ENCODE data around the gene CCNA2. TPM values are rescaled to one million over a fixed set of nuclear protein-coding genes. Genes with fewer than 3 reads are reported as not detected.

CCNA2 gene
- polyA plus RNA-seq, 3 donors: 0.20 to 0.23 TPM; not detected in 1

DNA sequence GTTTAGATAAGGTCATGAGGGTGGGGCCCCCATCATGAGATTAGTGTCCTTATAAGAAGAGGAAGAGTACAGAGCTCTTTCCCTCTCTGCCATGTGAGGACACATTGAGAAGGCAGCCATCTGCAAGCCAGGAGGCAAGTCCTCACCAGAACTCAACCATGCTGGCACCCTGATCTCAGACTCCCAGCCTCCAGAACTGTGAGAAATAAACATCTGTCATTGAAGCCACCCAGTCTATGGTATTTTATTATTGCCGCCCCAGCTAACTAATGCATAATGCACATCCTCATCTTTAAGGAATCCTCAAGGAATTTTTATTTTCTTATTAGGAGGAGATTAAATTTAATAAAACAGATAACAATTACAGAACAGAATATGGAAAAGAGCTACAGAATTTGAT is 39.3 kb downstream of the CCNA2 start:
- no CpG with 5 or more reads among the region's 1 CpG for WGBS (ENCODE audit: insufficient coverage)

DNA sequence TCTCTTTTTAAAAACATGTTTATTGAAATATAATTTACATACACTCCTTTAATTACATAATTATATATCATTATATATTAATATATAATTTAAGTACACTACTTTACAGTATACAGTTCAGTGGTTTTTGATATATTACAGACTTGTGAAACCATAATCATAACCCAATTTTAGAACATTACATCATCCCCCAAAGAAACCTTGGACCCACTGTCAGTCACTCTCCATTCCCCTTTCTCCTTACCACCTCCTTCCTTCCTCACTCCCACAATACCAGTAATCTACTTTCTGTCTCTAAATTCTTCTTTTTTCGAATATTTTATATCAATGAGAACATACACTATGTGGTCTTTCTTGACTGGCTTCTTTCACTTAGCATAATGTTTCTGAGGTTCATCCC is 40.5 kb downstream of the CCNA2 start:
- H3K36me3 ChIP-seq (replicated peaks in 1 of 2; ENCODE audit: control insufficient read depth in 1 of 2, insufficient read depth in 2 of 2, low read length in 2 of 2): no peaks in the 10 kb centered on the region
- no peaks in the 10 kb centered on the region for H3K79me2 ChIP-seq (ENCODE audit: insufficient read depth, low read length)
- TF ChIP-seq, protein P1, sequence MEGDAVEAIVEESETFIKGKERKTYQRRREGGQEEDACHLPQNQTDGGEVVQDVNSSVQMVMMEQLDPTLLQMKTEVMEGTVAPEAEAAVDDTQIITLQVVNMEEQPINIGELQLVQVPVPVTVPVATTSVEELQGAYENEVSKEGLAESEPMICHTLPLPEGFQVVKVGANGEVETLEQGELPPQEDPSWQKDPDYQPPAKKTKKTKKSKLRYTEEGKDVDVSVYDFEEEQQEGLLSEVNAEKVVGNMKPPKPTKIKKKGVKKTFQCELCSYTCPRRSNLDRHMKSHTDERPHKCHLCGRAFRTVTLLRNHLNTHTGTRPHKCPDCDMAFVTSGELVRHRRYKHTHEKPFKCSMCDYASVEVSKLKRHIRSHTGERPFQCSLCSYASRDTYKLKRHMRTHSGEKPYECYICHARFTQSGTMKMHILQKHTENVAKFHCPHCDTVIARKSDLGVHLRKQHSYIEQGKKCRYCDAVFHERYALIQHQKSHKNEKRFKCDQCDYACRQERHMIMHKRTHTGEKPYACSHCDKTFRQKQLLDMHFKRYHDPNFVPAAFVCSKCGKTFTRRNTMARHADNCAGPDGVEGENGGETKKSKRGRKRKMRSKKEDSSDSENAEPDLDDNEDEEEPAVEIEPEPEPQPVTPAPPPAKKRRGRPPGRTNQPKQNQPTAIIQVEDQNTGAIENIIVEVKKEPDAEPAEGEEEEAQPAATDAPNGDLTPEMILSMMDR (IDR thresholded peaks at IDR 0.05): no peak
- H2AFZ ChIP-seq (ENCODE audit: insufficient read depth, low read depth, low read length, poor library complexity, severe bottlenecking): no peak overlapping the region
- no CpG with 5 or more reads among the region's 1 CpG for WGBS (ENCODE audit: insufficient coverage)
- intact Hi-C loops (cut with micrococcal nuclease): no loop called here
- H3K9ac ChIP-seq (ENCODE audit: insufficient read depth, low read length, poor library complexity, severe bottlenecking): no peak overlapping the region
- no peak overlapping the region for H3K4me3 Mint-ChIP-seq
- H3K27me3 Mint-ChIP-seq (ENCODE audit: low read depth in 3 of 3): peaks cover 7 to 18% (median 7%) of the 10 kb centered on the region in 3 donors
- no peak for DNase-seq
- H3K36me3 Mint-ChIP-seq: no peaks in the 10 kb centered on the region
- no peak overlapping the region for H3K4me2 ChIP-seq (replicated peaks; ENCODE audit: extremely low read depth, low read length, poor library complexity, severe bottlenecking)
- H3K27ac ChIP-seq (ENCODE audit: low read depth in 1 of 2, low read length in 2 of 2): no peak overlapping the region
- no peak overlapping the region for H3K4me3 ChIP-seq (replicated peaks in 1 of 3; ENCODE audit: low read depth in 2 of 3, low read length in 3 of 3)
- H4K20me1 ChIP-seq (ENCODE audit: insufficient read depth, low read length): no peaks in the 10 kb centered on the region
- peaks cover 0 to 6% of the 10 kb centered on the region in 2 donors for H3K27me3 ChIP-seq (ENCODE audit: control insufficient read depth in 2 of 2, insufficient read depth in 2 of 2, low read length in 2 of 2)
- peaks cover 3 to 5% of the 10 kb centered on the region in 2 donors for H3K9me3 ChIP-seq (replicated peaks in 1 of 2; ENCODE audit: control insufficient read depth in 1 of 2, insufficient read depth in 1 of 2, low read length in 2 of 2)
- H3K4me1 Mint-ChIP-seq: peaks cover 3% of the 10 kb centered on the region
- no peaks in the 10 kb centered on the region for H3K4me1 ChIP-seq (ENCODE audit: control insufficient read depth in 1 of 2, insufficient read depth in 2 of 2, low read length in 2 of 2)
- peaks cover 0 to 15% (median 6%) of the 10 kb centered on the region in 7 donors for H3K9me3 Mint-ChIP-seq
- H3K27ac Mint-ChIP-seq: no peak overlapping the region

More for the DNA sequence above, 39.3 kb downstream of the CCNA2 start:
- H3K36me3 Mint-ChIP-seq: no peaks in the 10 kb centered on the region
- Histone ChIP-seq H3K27ac (ENCODE audit: low read depth in 1 of 2, low read length in 2 of 2) (no peak overlapping the region), H3K36me3 (replicated peaks in 1 of 2; ENCODE audit: control insufficient read depth in 1 of 2, insufficient read depth in 2 of 2, low read length in 2 of 2) (no peaks in the 10 kb centered on the region), H3K4me3 (replicated peaks in 1 of 3; ENCODE audit: low read depth in 2 of 3, low read length in 3 of 3) (no peak overlapping the region), H3K4me2 (replicated peaks; ENCODE audit: extremely low read depth, low read length, poor library complexity, severe bottlenecking) (no peak overlapping the region), H3K4me1 (ENCODE audit: control insufficient read depth in 1 of 2, insufficient read depth in 2 of 2, low read length in 2 of 2) (no peaks in the 10 kb centered on the region), H3K9me3 (replicated peaks in 1 of 2; ENCODE audit: control insufficient read depth in 1 of 2, insufficient read depth in 1 of 2, low read length in 2 of 2) (peaks cover 3 to 5% of the 10 kb centered on the region in 2 donors), H2AFZ (ENCODE audit: insufficient read depth, low read depth, low read length, poor library complexity, severe bottlenecking) (no peak overlapping the region), H4K20me1 (ENCODE audit: insufficient read depth, low read length) (no peaks in the 10 kb centered on the region), H3K27me3 (ENCODE audit: control insufficient read depth in 2 of 2, insufficient read depth in 2 of 2, low read length in 2 of 2) (peaks cover 0 to 6% of the 10 kb centered on the region in 2 donors), H3K9ac (ENCODE audit: insufficient read depth, low read length, poor library complexity, severe bottlenecking) (no peak overlapping the region), H3K79me2 (ENCODE audit: insufficient read depth, low read length) (no peaks in the 10 kb centered on the region)
- no peak overlapping the region for H3K27ac Mint-ChIP-seq
- TF ChIP-seq, protein P1 (IDR thresholded peaks at IDR 0.05): no peak
- peaks cover 7 to 17% (median 9%) of the 10 kb centered on the region in 3 donors for H3K27me3 Mint-ChIP-seq (ENCODE audit: low read depth in 3 of 3)
- intact Hi-C loops (cut with micrococcal nuclease): no loop called here
- DNase-seq: no peak
- H3K9me3 Mint-ChIP-seq: peaks cover 0 to 15% (median 6%) of the 10 kb centered on the region in 7 donors
- H3K4me1 Mint-ChIP-seq: peaks cover 3% of the 10 kb centered on the region
- H3K4me3 Mint-ChIP-seq: peak overlapping the region in 1 of 2 donors; percentile 41
